Effector CD4-positive, alpha-beta T cell (primary cell): Measurements from ENCODE around the gene CEP41.
"Not testable (repeated sequence)": the region's sequence is repeated elsewhere in the genome, so short reads cannot be mapped to it uniquely, and the experiment has no call there.

Experiments
- DNase-seq: peaks from one replicate; pipeline ENCODE4 v3.0.0-alpha.2; 2020

Gene CEP41

DNA sequence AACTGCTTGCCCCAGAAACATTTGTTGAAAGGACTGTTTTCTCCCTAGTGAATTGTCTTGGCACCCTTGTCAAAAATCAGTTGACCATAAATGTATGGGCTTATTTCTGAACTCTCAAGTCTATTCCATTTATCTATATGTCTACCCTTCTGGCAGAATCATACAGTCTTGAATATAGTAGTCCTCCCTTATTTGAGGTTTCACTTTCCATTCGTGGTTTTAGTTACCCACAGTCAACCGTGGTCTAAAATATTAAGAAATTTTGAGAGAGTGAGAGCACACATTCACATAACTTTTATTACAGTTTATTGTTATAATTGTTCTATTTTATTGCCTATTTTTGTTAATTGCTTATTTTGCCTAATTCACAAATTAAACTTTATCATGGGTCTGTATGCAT lies 17.4 kb upstream of the CEP41 start:
- DNase-seq, result no peak

- no peak for DNase-seq
Measured at GRCh38 chr7:130454959-130455358, 14.1 kb upstream of the CEP41 start.

DNA sequence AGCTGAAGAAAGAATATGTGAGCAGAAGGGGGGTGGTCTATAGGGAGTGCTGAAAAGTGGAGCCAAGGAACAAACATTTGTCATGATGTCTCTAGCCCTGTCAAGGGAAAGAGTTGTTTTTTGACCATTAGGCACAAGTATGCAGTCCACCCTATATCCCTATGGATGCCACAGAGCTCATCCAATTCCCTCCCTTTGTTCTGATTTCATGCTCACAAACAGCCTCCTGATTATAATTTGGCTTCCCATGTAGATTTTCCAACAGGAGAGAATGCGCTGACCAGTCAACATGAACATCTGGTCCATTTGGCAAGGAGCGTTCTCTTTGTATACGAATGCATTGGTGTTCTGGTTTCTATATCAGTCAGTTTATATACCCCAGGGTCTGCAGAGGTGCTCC lies 12.1 kb upstream of the CEP41 start:
- DNase-seq, result no peak

DNA sequence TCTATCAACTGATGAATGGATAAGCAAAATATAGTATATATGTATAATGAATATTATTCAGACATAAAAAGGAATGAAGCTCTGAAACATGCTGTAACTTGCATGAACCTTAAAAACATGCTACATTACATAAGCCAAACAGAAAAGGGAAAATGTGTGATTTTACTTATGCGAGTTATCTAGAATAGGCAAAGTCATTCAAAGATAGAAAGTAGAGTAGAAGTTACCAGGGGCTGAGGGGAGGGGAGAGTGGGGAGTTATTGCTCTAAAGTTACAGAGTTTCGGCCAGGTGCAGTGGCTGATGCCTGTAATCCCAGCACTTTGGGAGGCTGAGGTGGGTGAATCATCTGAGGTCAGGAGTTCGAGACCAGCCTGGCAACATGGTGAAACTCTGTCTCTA lies 10.5 kb upstream of the CEP41 start:
- DNase-seq, result not testable (repeated sequence)

- DNase-seq, result no peak
Measured at GRCh38 chr7:130446259-130446658, 5.4 kb upstream of the CEP41 start.

DNA sequence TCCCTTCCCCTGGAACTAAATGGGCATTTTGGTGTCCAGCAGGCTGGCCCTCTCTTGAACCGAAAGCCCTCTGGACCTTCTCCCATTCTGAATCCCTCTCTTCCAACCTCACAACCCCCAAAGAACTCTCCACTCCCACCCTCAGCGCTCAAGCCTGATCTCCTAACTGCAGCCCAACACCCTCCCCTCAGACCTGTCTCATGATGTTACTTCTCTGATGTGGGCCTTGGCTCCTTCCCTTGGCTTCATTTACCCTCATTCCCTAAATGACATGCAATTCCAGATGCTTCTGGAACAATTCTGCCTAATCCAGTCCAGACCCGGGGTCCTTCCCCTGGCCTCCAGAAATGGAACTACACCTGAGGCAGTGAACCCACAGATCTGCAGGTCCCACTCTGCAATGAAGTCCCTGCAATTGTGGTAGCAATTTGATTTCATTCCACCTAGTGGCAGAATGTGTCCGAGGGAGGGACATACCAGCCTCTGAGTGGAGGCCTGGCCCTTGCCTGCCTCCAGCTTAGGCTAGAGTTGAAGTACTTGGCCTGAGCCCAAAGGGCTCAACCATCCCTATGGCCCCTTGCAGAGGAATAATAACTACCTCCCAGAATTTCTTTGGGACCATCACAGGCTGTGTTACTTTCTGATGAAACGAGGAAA lies 4.1 kb upstream of the CEP41 start:
- DNase-seq, result no peak

GRCh38 chr7:130444234-130444633 lies 3.4 kb upstream of the CEP41 start:
- DNase-seq, result no peak

GRCh38 chr7:130442601-130443000 lies 1.8 kb upstream of the CEP41 start:
- no peak for DNase-seq

DNA sequence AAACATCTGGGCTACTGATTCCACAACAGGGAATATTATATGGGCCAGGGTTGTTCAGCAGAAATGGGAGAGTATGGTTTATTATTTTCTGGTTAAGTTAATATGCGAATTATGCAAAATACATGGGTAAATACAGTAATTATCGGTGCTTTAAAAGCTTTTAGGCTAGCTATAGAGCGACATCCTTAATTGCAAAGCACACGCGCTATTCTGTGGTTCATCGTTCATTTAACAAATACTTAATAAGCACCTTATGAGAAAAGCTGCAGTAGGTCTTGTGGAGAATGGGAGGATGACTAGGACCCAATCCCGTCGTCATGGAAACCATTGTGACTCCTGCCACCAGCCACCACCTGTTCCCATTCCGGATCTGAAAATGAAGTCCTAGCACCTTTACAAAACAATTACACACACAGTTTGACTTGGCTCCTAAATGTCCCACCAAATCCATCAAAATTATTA lies 623 bp upstream of the CEP41 start:
- DNase-seq, result no peak

DNA sequence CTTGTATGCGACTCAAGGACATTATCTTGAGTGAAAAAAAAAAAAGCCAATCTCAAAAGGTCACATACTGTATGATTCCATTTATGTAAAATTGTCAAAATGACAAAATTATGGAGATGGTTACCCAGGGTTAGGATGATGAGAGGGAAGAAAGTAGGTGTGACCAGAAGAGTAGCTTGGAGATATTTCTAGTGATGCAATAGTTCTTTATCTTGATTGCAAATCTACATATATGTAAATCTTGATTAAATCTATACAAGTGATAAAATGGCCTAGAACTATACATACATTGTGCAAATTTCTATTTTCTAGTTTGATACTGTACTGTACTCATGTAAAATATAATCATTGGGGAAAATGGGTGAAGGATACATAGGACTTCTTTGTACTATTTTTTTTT lies 4.6 kb downstream of the CEP41 start:
- no peak for DNase-seq

DNA sequence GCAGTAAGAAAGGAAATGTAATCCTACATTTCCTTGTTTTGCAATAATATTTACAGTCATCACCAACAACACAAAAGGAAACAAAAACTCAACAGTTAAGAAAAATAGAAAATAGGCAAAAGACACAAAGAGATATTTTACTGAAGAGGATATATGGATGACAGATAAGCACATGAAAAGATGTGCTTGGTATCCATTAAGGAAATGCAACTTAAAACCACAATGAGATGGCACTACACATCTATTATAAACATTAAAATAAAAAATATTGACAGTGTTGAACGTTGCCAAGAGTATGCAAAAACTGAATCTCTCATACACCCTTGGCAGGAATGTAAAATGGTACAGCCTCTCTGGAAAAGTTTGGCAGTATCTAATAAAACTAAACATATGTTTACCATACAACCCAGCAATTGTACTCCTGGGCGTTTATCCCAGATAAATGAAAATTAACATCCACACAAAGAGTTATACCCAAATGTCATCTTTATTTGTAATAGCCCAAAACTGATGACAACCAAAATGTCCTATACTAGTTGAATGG lies 5.4 kb downstream of the CEP41 start:
- DNase-seq, result no peak

- no peak for DNase-seq
Measured at GRCh38 chr7:130433301-130433700, 7.5 kb downstream of the CEP41 start.

DNA sequence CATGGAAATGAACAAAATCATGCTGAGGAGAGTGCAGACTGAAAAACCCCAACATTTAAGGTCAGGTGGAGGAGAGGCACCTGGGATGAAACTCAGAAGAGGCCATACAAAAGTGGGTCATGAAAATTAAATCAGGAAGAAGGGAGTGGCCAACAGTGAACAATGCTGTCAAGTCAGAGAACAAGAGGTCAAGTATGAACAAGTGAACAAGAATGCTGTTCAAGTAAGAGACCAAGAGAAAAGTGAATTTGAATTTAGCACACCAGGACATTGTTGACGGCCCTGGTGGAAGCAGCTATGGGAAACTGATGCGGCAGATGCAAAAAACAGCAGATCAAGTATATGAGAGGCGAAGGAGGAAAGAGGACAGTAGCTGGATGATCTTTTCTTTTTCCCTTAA lies 7.9 kb downstream of the CEP41 start:
- no peak for DNase-seq

DNA sequence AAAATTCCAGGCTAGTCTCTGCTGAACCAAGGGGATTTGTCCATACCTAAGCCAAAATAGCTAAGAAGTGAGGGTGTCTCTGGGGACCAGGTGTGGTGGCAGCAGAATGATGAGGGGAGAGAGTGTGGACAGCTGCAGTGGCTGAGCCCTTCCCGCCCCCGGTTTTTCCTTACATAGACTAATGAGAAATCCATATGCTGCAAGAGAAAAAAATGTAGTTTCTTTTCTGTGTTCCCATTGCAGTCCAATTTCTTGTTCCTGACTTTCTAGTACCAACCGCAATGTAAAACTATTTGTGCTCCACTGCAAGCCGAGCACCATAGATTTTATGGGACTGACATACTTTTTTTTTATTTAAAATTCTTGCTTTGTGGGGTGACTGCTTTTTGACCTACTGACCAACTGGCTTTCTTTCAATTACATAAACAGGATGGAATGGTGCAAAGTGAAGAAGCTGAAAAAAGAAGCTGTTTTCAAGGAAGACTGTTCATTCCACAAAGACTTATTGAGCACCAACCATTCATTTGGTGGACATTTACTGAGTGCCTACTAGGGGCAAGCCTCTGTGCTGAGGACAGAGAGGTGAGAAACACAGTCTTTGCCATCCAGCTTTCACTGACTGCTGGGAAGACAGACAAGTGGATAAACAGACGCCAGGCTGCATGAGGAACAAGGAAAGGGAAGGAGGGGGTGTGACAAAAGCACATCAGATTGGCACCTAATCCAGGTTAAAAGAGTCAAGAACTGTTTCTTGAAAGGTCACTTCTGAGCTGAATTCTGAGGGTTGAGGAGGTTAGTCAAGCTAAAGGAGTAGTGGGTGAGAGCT lies 9.8 kb downstream of the CEP41 start:
- no peak for DNase-seq

- DNase-seq, result no peak
Measured at GRCh38 chr7:130430115-130430514, 10.7 kb downstream of the CEP41 start.

DNA sequence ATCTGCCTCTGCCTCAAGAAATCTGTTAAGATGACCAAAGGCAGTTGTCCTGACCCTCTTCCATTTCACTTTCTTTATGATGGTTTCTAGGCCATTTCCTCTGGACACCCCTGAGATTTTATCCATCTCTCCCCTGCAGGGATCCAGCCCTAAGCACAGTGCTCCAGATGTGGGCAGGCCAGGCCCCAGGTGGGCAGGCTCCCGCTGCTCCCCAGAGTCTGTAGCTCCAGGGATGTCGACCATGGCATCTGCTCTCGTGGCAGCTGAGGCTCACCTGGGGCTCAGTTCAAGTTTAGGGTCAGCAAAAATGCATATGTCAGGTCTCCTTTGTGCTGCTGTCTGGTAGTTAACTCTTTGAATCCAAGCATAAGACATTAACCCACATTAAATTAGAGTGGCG lies 11.8 kb downstream of the CEP41 start:
- no peak for DNase-seq

DNA sequence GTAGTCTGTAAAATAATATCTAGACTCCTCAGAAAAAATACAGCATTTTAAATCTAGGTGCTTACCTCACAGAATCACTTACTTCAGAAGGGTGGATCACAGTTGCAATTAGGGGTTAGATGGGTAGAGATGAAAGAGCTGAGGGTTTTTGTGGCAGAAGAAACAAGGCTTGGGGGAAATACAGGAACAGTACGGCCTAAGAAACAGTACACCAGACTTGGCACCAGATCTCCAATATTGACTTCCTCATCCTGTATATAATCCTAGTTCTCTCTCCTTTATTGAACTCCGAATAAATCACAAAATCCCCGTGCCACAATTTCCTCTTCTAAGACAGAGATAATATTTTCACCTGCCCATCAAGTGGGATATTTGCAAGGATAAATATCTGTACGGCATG lies 14.3 kb downstream of the CEP41 start:
- no peak for DNase-seq

DNA sequence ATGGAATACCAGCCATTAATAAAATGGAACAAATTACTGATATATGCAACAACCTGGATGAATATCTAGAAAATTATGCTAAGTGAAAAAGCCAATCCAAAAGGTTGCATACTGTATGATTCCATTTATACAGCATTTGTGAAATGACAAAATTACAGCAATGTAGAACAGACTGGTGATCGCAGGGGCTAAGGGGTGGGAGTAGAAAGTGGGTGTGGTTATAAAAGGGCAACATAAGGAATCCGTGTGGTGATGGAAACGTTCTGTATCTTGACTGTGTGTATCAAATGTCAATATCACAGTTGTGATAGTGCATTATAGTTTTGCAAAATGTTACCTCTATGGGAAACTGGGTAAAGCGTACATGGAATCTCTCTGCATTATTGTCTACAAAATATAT lies 15.0 kb downstream of the CEP41 start:
- DNase-seq, result no peak

- DNase-seq, result no peak
Measured at GRCh38 chr7:130423501-130424037, 17.2 kb downstream of the CEP41 start.

- DNase-seq, result no peak
Measured at GRCh38 chr7:130421684-130422083, 19.1 kb downstream of the CEP41 start.

GRCh38 chr7:130420943-130421578 lies 19.8 kb downstream of the CEP41 start:
- no peak for DNase-seq

DNA sequence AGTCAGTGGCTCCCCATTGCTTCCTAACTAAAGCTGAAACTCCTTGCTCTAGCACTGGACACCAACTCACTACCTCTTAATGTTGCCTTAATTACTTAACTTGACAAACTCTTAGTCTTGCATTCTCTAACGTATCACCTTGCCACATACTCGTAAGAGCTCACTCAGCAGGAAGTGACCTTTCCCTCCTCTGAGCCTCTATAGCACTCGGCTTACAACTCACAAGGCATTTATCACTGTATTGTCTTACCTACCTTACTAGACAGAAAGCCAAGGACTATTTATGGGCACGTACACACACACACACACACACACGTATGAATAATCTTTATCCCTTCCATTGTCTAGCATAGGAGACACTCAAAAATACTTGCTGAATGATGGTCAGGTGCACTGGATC lies 21.2 kb downstream of the CEP41 start:
- DNase-seq, result no peak

DNA sequence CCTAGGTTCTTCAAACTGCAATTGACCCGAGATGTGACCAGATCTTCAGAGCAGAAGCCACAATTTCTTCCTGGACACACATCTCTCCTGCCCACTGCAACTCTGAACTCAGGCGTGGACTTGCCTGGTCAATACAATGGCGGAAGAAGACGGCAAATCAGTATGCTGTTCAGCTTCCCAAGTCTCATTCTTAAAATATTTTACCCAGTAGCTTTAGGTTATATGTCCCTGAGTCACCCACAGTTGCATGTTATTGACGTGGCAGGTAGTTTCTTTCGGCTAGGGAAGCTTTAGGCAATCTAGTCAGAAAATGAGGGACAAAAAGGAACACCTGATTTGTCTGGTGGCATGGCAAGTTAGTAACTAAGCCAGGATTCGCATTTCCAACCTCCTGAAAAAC lies 22.5 kb downstream of the CEP41 start:
- no peak for DNase-seq
